Epithelial cell of esophagus (primary cell): ENCODE measurements around the gene LRFN2.

ENCODE experiments used
- DNase-seq: peaks from one replicate; pipeline ENCODE4 v3.0.0; 2010; ENCODE audit warnings: low read depth
- H3K4me3 ChIP-seq: 2 replicates; pipeline ENCODE4 v1.5.1; 2011; ENCODE audit warnings: mild to moderate bottlenecking, low read length, control low read depth
- TF ChIP-seq, protein P1 (sequence below): IDR thresholded peaks from 2 replicates; pipeline ENCODE4 v1.5.1; 2011; ENCODE audit warnings: low read depth, mild to moderate bottlenecking, low read length, control low read depth, inconsistent platforms; ENCODE audit not compliant: insufficient read depth; ENCODE audit errors: missing control alignments

The LRFN2 gene

DNA sequence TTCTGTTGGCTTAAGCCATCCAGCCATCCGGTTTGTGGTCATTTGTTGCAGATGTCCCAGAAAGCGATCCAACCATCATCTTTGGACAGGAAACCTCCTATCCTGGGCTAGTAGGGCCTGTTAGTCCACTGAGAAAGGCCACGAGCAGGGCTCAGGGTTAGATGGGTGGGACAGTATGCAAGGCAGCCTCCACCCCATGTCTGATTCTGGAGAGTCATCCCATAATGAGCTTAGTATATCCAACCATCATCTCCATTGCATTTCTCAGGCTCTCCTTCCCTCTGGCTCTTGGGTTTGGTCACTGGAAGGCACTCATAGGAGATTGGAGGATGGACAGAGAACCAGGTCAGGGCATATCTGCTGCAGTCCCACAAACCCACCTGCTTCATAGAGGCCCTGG, 117.8 kb downstream of the LRFN2 start:
- DNase-seq, result no peak
- TF ChIP-seq, protein P1, sequence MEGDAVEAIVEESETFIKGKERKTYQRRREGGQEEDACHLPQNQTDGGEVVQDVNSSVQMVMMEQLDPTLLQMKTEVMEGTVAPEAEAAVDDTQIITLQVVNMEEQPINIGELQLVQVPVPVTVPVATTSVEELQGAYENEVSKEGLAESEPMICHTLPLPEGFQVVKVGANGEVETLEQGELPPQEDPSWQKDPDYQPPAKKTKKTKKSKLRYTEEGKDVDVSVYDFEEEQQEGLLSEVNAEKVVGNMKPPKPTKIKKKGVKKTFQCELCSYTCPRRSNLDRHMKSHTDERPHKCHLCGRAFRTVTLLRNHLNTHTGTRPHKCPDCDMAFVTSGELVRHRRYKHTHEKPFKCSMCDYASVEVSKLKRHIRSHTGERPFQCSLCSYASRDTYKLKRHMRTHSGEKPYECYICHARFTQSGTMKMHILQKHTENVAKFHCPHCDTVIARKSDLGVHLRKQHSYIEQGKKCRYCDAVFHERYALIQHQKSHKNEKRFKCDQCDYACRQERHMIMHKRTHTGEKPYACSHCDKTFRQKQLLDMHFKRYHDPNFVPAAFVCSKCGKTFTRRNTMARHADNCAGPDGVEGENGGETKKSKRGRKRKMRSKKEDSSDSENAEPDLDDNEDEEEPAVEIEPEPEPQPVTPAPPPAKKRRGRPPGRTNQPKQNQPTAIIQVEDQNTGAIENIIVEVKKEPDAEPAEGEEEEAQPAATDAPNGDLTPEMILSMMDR, result no peak
- H3K4me3 ChIP-seq, result no peak overlapping the region

DNA sequence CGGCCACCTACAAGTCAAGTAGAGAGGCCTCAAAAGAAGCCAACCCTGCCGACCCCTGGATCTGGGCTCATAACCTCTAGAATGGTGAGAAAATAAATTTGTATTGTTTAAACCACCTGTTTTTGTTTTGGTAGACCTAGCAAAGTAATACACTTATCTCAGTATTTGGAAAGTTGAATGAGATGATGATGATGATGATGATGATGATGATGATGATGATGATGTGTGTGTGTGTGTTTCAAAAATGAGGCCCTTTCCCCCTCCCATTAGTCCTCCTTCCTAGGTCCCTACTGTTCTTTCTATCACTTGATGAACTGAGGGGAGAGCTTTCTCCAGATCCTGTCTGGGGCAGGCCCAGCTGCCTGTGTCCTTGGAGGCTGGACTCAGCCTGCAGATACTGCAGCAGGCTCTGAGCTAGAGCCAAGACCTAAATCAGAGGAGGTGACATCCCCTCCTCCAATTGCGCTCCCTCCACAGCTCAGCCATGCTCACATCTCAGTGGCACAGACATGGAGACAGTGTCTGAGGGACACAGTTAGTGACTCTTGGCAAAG, 120.1 kb downstream of the LRFN2 start:
- TF ChIP-seq, protein P1, result no peak
- DNase-seq, result no peak
- H3K4me3 ChIP-seq, result no peak overlapping the region

DNA sequence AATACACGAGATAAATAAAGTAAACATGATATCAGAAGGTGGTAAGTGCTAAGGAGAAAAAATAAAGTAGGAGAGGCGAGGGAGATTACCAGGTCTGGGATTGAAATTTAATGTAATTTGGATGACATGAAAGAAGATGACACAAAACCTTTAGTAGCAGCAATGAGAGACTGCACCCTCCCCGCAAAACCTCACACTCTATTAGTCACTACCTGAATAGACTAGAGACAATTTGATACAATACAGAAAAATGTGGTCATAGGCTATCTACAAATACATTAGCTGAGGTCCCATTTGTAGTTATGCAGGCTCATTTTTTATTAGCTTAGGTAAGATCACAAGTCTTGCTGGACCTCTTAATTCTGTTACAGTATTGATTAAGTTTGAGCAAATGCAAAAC, 125.5 kb downstream of the LRFN2 start:
- no peak overlapping the region for H3K4me3 ChIP-seq
- TF ChIP-seq, protein P1, result no peak
- peak; percentile 1 for DNase-seq

DNA sequence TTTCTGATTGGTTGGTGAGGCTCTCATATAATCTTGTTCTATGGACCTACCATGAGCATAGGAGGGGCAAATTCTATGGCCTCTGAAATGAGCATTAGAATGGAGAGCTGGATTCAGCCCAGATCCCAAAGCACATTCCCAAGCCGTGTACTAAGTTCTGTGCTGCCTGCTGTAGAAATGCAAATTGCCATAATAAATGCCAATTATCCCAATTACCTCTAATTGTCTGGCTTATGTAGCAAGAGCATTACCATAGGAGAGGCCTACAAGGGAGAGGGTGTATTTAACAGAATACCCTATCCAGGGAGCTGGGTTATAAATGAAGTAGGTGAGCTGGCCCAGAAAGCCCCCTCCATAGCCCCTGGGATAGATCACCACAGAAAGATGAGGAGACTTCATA, 126.8 kb downstream of the LRFN2 start:
- H3K4me3 ChIP-seq, result no peak overlapping the region
- DNase-seq, result no peak
- TF ChIP-seq, protein P1, result no peak

DNA sequence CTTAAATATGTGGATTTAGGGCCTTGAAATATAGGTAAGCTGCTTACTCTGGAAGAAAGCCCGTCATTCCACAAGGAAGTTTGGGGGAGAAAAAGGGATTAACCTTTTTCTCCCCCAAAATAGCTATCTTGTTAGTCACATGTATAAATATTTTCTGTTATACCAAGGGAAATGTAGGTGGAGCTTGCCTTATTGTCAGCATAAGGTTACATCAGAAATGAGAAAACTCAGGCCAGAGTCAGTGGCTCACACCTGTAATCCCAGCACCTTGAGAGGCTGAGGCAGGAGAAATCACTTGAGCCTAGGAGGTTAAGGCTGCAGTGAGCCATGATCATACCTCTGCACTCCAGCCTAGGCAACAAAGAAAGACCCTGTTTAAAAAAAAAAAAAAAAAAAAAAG, 129.9 kb downstream of the LRFN2 start:
- TF ChIP-seq, protein P1, result no peak
- peak; percentile 7 for DNase-seq
- H3K4me3 ChIP-seq, result no peak overlapping the region

DNA sequence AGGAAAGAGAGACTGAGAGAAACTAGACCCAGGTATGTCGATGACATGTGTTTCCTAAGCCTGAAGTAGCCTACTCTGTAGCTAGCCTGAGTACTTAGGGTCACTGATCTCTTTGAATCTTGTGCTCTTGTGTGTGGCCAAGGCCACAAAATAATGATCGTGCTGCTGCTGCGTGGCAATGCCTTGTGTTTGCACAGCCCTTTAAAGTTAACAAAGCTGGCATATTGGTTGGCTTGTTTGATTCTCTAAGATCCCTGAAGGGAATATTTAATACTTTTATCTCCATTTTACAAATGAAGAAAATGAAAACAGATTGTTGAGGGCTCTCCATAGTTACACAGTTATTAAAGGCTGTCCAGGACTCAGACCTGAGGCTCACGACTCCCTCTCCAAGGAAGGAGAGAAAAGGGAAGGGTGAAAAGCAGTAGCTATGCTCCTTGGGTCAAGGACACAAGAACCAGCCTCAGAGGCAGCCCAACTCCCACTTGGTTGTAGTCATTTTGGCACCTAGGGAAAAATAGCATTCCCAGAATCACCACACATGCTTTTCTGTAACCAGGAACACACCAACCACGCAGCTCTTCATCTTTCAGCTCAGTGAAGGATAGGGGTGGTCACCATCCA, 130.7 kb downstream of the LRFN2 start:
- TF ChIP-seq, protein P1, result no peak
- no peak for DNase-seq
- H3K4me3 ChIP-seq, result no peak overlapping the region
